ENCODE data around the gene XRCC6.

XRCC6 gene

GRCh38 chr22:41638124-41638523, 17.0 kb downstream of the XRCC6 start:
- H3K4me3 ChIP-seq (replicated peaks; ENCODE audit: low read depth, low read length) = no peak overlapping the region
- TF ChIP-seq CTCF (IDR thresholded peaks at IDR 0.05; ENCODE audit: insufficient read depth, low read length, poor library complexity, severe bottlenecking) = no peak
- no peaks in the 10 kb centered on the region for H3K27me3 ChIP-seq (replicated peaks; ENCODE audit: control insufficient read depth, insufficient read depth, low read length)
- no peak for DNase-seq (ENCODE audit: extremely low read depth, insufficient read length)
- peaks cover 29% of the 10 kb centered on the region for H3K36me3 ChIP-seq (ENCODE audit: control insufficient read depth, insufficient read depth, low read length)

- Histone ChIP-seq H3K36me3 (ENCODE audit: control insufficient read depth, insufficient read depth, low read length) (peaks cover 29% of the 10 kb centered on the region), H3K4me3 (replicated peaks; ENCODE audit: low read depth, low read length) (no peak overlapping the region), H3K27me3 (replicated peaks; ENCODE audit: control insufficient read depth, insufficient read depth, low read length) (no peaks in the 10 kb centered on the region)
- TF ChIP-seq CTCF (IDR thresholded peaks at IDR 0.05; ENCODE audit: insufficient read depth, low read length, poor library complexity, severe bottlenecking) = no peak
- no peak for DNase-seq (ENCODE audit: extremely low read depth, insufficient read length)
Observed at GRCh38 chr22:41638748-41639147, 17.7 kb downstream of the XRCC6 start.

- no peak overlapping the region for H3K4me3 ChIP-seq (replicated peaks; ENCODE audit: low read depth, low read length)
- H3K36me3 ChIP-seq (ENCODE audit: control insufficient read depth, insufficient read depth, low read length) = peaks cover 23% of the 10 kb centered on the region
- no peak for DNase-seq (ENCODE audit: extremely low read depth, insufficient read length)
- no peak for TF ChIP-seq CTCF (IDR thresholded peaks at IDR 0.05; ENCODE audit: insufficient read depth, low read length, poor library complexity, severe bottlenecking)
- no peaks in the 10 kb centered on the region for H3K27me3 ChIP-seq (replicated peaks; ENCODE audit: control insufficient read depth, insufficient read depth, low read length)
Observed at GRCh38 chr22:41641854-41642253, 20.8 kb downstream of the XRCC6 start.

- Histone ChIP-seq H3K4me3 (replicated peaks; ENCODE audit: low read depth, low read length) (no peak overlapping the region), H3K27me3 (replicated peaks; ENCODE audit: control insufficient read depth, insufficient read depth, low read length) (no peaks in the 10 kb centered on the region), H3K36me3 (ENCODE audit: control insufficient read depth, insufficient read depth, low read length) (peaks cover 24% of the 10 kb centered on the region)
- DNase-seq (ENCODE audit: extremely low read depth, insufficient read length) = no peak
- TF ChIP-seq CTCF (IDR thresholded peaks at IDR 0.05; ENCODE audit: insufficient read depth, low read length, poor library complexity, severe bottlenecking) = no peak
Observed at GRCh38 chr22:41642331-41643110, 21.4 kb downstream of the XRCC6 start.

- Histone ChIP-seq H3K27me3 (replicated peaks; ENCODE audit: control insufficient read depth, insufficient read depth, low read length) (no peaks in the 10 kb centered on the region), H3K4me3 (replicated peaks; ENCODE audit: low read depth, low read length) (no peak overlapping the region), H3K36me3 (ENCODE audit: control insufficient read depth, insufficient read depth, low read length) (peaks cover 26% of the 10 kb centered on the region)
- no peak for TF ChIP-seq CTCF (IDR thresholded peaks at IDR 0.05; ENCODE audit: insufficient read depth, low read length, poor library complexity, severe bottlenecking)
- DNase-seq (ENCODE audit: extremely low read depth, insufficient read length) = no peak
Observed at GRCh38 chr22:41647771-41648170, 26.7 kb downstream of the XRCC6 start.
